Stimulated activated CD8-positive, alpha-beta memory T cell treated with anti-CD3 and anti-CD28 coated beads, Interleukin-4, amount 100 ng/mL, for 4 hours (primary cell): ENCODE results near the gene OGG1.

Source experiments
- DNase-seq, 2 donors: peaks; one replicate each; pipeline ENCODE4 v3.0.0-alpha.2; 2020; ENCODE audit warnings: low read depth in 2 of 2, low spot score in 1 of 2

Gene OGG1

GRCh38 chr3:9782770-9783169 is 33.0 kb downstream of the OGG1 start:
- no peak for DNase-seq

- no peak for DNase-seq
Observed at GRCh38 chr3:9783954-9784353, 34.2 kb downstream of the OGG1 start.

- no peak for DNase-seq
Observed at GRCh38 chr3:9784965-9785364, 35.2 kb downstream of the OGG1 start.

GRCh38 chr3:9785602-9786001 is 35.9 kb downstream of the OGG1 start:
- DNase-seq, result no peak

- DNase-seq, result no peak
Observed at GRCh38 chr3:9786209-9786739, 36.5 kb downstream of the OGG1 start.

GRCh38 chr3:9786825-9787669 is 37.3 kb downstream of the OGG1 start:
- no peak for DNase-seq

GRCh38 chr3:9787714-9788113 is 38.0 kb downstream of the OGG1 start:
- no peak for DNase-seq

GRCh38 chr3:9791127-9791526 is 41.4 kb downstream of the OGG1 start:
- DNase-seq, result no peak

- DNase-seq, result no peak
Observed at GRCh38 chr3:9791790-9792404, 42.1 kb downstream of the OGG1 start.

- DNase-seq, result peak; percentile 84 to 86
Observed at GRCh38 chr3:9792405-9793160, 42.8 kb downstream of the OGG1 start, which contains the start of the genes ARPC4 and TADA3. TSS of gene ARPC4 (plus strand) at chr3:9793082. CDS start at chr3:9793122, 40 bp downstream. TSS of gene TADA3 (minus strand) at chr3:9792473. CDS start at chr3:9791466, 1,007 bp downstream.

GRCh38 chr3:9793161-9793781 is 43.5 kb downstream of the OGG1 start:
- DNase-seq, result no peak

- DNase-seq, result no peak
Observed at GRCh38 chr3:9794400-9794799, 44.6 kb downstream of the OGG1 start.

GRCh38 chr3:9795207-9795606 is 45.5 kb downstream of the OGG1 start:
- DNase-seq, result no peak

- DNase-seq, result no peak
Observed at GRCh38 chr3:9797196-9797945, 47.6 kb downstream of the OGG1 start.

GRCh38 chr3:9800529-9800928 is 50.8 kb downstream of the OGG1 start:
- no peak for DNase-seq

- DNase-seq, result no peak
Observed at GRCh38 chr3:9803494-9803893, 53.7 kb downstream of the OGG1 start.

GRCh38 chr3:9804996-9805395 is 55.2 kb downstream of the OGG1 start:
- DNase-seq, result no peak

GRCh38 chr3:9806137-9806536 is 56.4 kb downstream of the OGG1 start:
- DNase-seq, result no peak
